Uterus (tissue), 2 donors: ENCODE results near the gene XDH.

Experiments
- CTCF ChIP-seq, 4 experiments: fragments of 200-600 bp in 2 of 4; fragments of 450-650 bp in 2 of 4; sonication (generic) in 2 of 4; IDR thresholded peaks; one replicate each; pipeline ENCODE4 v1.5.1; 2016 to 2019; ENCODE audit warnings: antibody characterized with exemption in 4 of 4, mild to moderate bottlenecking in 2 of 4, moderate library complexity in 1 of 4
- POLR2A ChIP-seq, 2 donors: fragments of 450-650 bp; IDR thresholded peaks; one replicate each; pipeline ENCODE4 v1.6.1; 2016; ENCODE audit warnings: antibody characterized with exemption in 2 of 2, mild to moderate bottlenecking in 1 of 2, moderate library complexity in 1 of 2

- TF ChIP-seq CTCF (IDR thresholded peaks at IDR 0.05) (no peak), POLR2A (IDR thresholded peaks at IDR 0.05) (no peak)
Observed at GRCh38 chr2:31365348-31365747, 49.2 kb downstream of the XDH start.
